ENCODE measurements around the gene PRKCE.

DNA sequence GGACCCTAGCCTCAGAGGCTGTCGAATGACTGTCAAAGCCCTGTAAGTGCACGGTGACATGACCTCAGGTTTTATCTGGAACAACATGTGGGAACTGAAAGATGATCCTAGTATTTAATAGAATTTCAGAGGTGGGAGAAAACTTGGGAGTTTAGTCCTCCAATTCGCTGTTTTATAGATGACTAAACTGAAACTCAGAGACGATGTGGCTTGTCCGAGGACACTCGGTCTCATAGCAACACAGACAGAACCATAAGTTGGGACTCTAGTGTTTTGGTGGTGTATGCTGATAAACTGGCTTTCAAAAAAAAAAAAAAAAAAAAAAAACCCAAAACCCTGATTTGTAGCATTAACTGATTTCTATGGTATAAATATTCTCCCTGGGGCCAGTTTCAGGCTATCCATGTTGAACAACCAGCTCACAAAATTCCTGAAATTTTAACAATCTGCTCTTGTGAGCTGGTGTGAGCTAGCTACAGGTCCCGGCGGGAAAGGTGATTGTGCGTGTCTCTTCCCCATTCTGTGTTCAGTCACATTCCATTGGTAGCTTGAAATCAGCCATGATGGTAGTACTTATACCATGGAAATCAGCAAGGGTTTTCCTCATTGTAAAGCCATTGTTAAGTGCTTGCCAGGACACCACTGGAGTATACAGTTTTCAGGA lies 450.2 kb downstream of the PRKCE start:
- TF ChIP-seq, protein P1, sequence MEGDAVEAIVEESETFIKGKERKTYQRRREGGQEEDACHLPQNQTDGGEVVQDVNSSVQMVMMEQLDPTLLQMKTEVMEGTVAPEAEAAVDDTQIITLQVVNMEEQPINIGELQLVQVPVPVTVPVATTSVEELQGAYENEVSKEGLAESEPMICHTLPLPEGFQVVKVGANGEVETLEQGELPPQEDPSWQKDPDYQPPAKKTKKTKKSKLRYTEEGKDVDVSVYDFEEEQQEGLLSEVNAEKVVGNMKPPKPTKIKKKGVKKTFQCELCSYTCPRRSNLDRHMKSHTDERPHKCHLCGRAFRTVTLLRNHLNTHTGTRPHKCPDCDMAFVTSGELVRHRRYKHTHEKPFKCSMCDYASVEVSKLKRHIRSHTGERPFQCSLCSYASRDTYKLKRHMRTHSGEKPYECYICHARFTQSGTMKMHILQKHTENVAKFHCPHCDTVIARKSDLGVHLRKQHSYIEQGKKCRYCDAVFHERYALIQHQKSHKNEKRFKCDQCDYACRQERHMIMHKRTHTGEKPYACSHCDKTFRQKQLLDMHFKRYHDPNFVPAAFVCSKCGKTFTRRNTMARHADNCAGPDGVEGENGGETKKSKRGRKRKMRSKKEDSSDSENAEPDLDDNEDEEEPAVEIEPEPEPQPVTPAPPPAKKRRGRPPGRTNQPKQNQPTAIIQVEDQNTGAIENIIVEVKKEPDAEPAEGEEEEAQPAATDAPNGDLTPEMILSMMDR (conservative IDR thresholded peaks at IDR 0.05 in 1 of 2, IDR thresholded peaks at IDR 0.05 in 1 of 2; ENCODE audit: low read depth in 1 of 2, low read length in 2 of 2) = no peak
- TF ChIP-seq EZH2 (IDR thresholded peaks at IDR 0.05; ENCODE audit: low read length, missing control alignments) = no peak

All from fibroblast of lung (primary cell).